Colonic mucosa (tissue), 4 donors: ENCODE results near the gene KLF16. TPM values are rescaled to one million over a fixed set of nuclear protein-coding genes. Genes with fewer than 3 reads are reported as not detected.

Experiments used
- DNase-seq: peaks from one replicate; pipeline ENCODE4 v3.0.0-alpha.2; 2020
- H3K27ac ChIP-seq: fragments of 200-600 bp; one replicate; pipeline ENCODE4 v1.8.0; 2021
- H3K27me3 ChIP-seq: fragments of 200-600 bp; one replicate; pipeline ENCODE4 v1.8.0; 2021
- H3K36me3 ChIP-seq: fragments of 200-600 bp; one replicate; pipeline ENCODE4 v1.8.0; 2021
- H3K4me1 ChIP-seq: fragments of 200-600 bp; one replicate; pipeline ENCODE4 v1.8.0; 2021; ENCODE audit warnings: mild to moderate bottlenecking
- H3K4me3 ChIP-seq: fragments of 200-600 bp; one replicate; pipeline ENCODE4 v1.8.0; 2021
- H3K9ac ChIP-seq, 2 donors: one replicate each; pipeline ENCODE4 v1.7.0; 2013; ENCODE audit warnings: control low read depth in 2 of 2, low read depth in 2 of 2, low read length in 2 of 2
- H3K9me3 ChIP-seq: fragments of 200-600 bp; one replicate; pipeline ENCODE4 v1.8.0; 2021
- CTCF ChIP-seq: fragments of 200-600 bp; IDR thresholded peaks from one replicate; pipeline ENCODE4 v1.8.0; 2022; ENCODE audit warnings: antibody characterized with exemption, mild to moderate bottlenecking
- intact Hi-C: fragments of 100-400 bp; cut with DNase I; formaldehyde crosslinking; loops from one replicate; pipeline ENCODE4 v1.14.1; 2022
- total RNA-seq, 2 donors: library from RNA; stranded (reverse); fragmentation: NEBNext Ultra II Directional in 1 of 2; extraction: Animal tissue kit (Norgen Biotek cat#: 25700) in 1 of 2; gene quantifications; one replicate each; pipeline ENCODE4 v1.2.1, GENCODE V29; 2021
- donor health status: healthy.
- donor health status: DM: no; HTN: no; CAD: no.
- donor health status: DM: no; HTN: no; CAD: no.

Gene KLF16
- total RNA-seq, 2 donors from 2014 or later, result 31.1 to 34.8 TPM

- Histone ChIP-seq H3K27me3 (no peaks in the 10 kb centered on the region), H3K27ac (no peak overlapping the region), H3K36me3 (no peaks in the 10 kb centered on the region), H3K4me1 (no peaks in the 10 kb centered on the region), H3K9ac (no peak overlapping the region), H3K9me3 (no peaks in the 10 kb centered on the region), H3K4me3 (no peak overlapping the region)
- no peak for TF ChIP-seq CTCF
- intact Hi-C loops, result no loop called here
- DNase-seq, result no peak
Measured at GRCh38 chr19:1830978-1831377, 32.4 kb downstream of the KLF16 start.

- Histone ChIP-seq H3K9ac (no peak overlapping the region), H3K36me3 (no peaks in the 10 kb centered on the region), H3K4me3 (no peak overlapping the region), H3K27ac (no peak overlapping the region), H3K27me3 (no peaks in the 10 kb centered on the region), H3K4me1 (no peaks in the 10 kb centered on the region), H3K9me3 (no peaks in the 10 kb centered on the region)
- intact Hi-C loops, result no loop called here
- no peak for TF ChIP-seq CTCF
- DNase-seq, result no peak
Measured at GRCh38 chr19:1830568-1830967, 32.8 kb downstream of the KLF16 start.

GRCh38 chr19:1829958-1830357, 33.4 kb downstream of the KLF16 start:
- intact Hi-C loops, result loop anchor here (5.0 kb wide), 1 partner anchor 38 kb away; no protein-coding TSS in a partner anchor
- no peak for DNase-seq
- Histone ChIP-seq H3K9ac (no peak overlapping the region), H3K4me3 (no peak overlapping the region), H3K27ac (no peak overlapping the region), H3K9me3 (no peaks in the 10 kb centered on the region), H3K4me1 (no peaks in the 10 kb centered on the region), H3K36me3 (no peaks in the 10 kb centered on the region), H3K27me3 (no peaks in the 10 kb centered on the region)
- TF ChIP-seq CTCF, result no peak

- H3K36me3 ChIP-seq, result peaks cover 4% of the 10 kb centered on the region
- DNase-seq, result no peak
Measured at GRCh38 chr19:1828279-1829238, 34.8 kb downstream of the KLF16 start.

More at GRCh38 chr19:1828279-1829238, 34.8 kb downstream of the KLF16 start:
- H3K9ac ChIP-seq, result no peak overlapping the region
- H3K9me3 ChIP-seq, result no peaks in the 10 kb centered on the region
- H3K4me3 ChIP-seq, result no peak overlapping the region
- H3K27me3 ChIP-seq, result no peaks in the 10 kb centered on the region
- TF ChIP-seq CTCF, result no peak
- H3K27ac ChIP-seq, result no peak overlapping the region
- intact Hi-C loops, result loop anchor here (5.0 kb wide), 1 partner anchor 36 kb away; no protein-coding TSS in a partner anchor
- no peaks in the 10 kb centered on the region for H3K4me1 ChIP-seq
